AML-193 (cell line): Measurements from ENCODE around the gene FGL2.
"Not testable (repeated sequence)": the region's sequence is repeated elsewhere in the genome, so short reads cannot be mapped to it uniquely, and the experiment has no call there.

Experiments
- DNase-seq, 2 experiments: peaks; one replicate each; lab custom pipeline; 2025; lab: John Stamatoyannopoulos, UW

FGL2 gene, protein sequence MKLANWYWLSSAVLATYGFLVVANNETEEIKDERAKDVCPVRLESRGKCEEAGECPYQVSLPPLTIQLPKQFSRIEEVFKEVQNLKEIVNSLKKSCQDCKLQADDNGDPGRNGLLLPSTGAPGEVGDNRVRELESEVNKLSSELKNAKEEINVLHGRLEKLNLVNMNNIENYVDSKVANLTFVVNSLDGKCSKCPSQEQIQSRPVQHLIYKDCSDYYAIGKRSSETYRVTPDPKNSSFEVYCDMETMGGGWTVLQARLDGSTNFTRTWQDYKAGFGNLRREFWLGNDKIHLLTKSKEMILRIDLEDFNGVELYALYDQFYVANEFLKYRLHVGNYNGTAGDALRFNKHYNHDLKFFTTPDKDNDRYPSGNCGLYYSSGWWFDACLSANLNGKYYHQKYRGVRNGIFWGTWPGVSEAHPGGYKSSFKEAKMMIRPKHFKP

DNA sequence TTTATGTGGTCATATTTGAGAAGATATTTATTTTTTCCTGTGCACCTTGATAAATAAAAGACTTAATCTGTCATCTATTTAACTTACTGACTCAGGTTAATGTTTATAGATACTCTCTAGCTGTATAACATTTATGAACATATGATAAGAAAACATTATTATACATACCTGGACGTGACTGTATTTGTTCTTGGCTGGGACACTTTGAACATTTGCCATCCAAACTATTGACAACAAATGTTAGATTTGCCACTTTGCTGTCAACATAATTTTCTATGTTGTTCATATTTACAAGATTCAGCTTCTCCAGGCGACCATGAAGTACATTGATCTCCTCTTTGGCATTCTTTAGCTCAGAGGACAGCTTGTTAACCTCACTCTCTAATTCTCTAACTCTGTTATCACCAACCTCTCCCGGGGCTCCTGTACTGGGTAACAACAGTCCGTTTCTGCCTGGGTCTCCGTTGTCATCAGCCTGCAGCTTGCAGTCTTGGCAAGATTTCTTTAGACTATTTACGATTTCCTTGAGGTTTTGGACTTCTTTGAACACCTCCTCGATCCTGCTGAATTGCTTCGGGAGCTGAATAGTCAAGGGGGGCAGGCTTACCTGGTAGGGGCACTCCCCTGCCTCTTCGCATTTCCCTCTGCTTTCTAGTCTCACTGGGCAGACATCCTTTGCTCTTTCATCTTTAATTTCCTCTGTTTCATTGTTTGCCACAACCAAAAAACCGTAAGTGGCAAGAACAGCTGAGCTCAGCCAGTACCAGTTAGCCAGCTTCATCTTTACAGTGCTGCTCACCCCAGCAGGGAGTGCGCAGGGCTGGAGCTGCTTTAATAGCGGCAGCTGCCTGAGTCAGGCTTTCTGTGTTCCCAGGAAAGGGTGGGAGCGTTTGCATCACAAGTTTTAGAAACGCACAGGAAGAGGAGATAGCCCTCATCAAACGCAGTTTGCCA is at the start of gene FGL2:
FGL2 (minus strand) TSS at position 807 of the 954 bp plus-strand sequence; CDS start at position 781, 26 bp downstream.
- DNase-seq = peak in 1 of 2 experiments; percentile 28

GRCh38 chr7:77248154-77248553 is 48.5 kb upstream of the FGL2 start:
- no peak for DNase-seq

- DNase-seq = peak; percentile 81 to 82
Observed at GRCh38 chr7:77247206-77247850, 47.7 kb upstream of the FGL2 start.

GRCh38 chr7:77246026-77246640 is 46.5 kb upstream of the FGL2 start:
- DNase-seq = no peak

- no peak for DNase-seq
Observed at GRCh38 chr7:77245015-77245755, 45.6 kb upstream of the FGL2 start.

GRCh38 chr7:77244222-77244934 is 44.8 kb upstream of the FGL2 start:
- DNase-seq = no peak

DNA sequence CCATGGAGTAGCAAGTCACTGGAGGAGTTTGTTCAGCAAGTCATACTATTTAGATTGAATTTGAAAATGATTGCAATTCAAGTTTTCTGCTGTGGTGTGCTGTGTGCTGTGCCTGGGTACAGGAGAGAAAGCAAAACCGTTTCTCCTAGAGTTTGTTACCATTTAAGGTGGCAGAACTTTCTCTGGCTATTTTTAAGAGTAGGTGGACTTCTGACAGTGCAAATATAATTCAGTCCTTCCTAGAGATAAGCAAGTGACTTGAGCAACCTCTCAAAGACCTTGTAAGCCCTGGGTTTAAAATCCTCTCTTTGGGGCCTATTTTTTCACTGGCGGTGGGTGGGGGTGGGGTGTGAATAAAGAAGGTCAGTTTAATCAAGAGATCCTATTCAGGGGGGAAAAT is 42.9 kb upstream of the FGL2 start:
- no peak for DNase-seq

GRCh38 chr7:77242068-77242467 is 42.4 kb upstream of the FGL2 start:
- DNase-seq = no peak

DNA sequence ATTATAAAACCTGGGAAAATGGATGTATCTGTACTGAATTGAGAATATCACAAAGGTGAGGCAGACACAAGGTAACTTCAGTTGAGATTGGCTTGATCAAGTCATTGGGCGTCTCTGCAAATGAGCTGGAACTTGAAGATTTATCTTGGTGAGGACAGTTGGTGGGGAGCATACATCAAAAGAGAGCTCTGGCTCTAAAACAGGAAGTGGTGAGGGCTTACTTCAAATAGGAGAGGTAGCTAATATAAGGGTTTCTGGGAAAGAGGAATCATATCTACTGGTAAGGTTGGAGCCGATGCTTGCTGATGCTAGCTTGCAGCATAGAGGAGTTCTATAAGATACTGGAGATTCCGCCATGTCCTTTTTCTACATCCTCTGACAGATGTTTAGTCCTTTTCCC is 39.9 kb upstream of the FGL2 start:
- peak; percentile 48 to 52 for DNase-seq

GRCh38 chr7:77238703-77239136 is 39.1 kb upstream of the FGL2 start:
- DNase-seq = peak; percentile 97 to 98

GRCh38 chr7:77235276-77235675 is 35.7 kb upstream of the FGL2 start:
- DNase-seq = no peak

GRCh38 chr7:77232467-77232866 is 32.8 kb upstream of the FGL2 start:
- DNase-seq = no peak

DNA sequence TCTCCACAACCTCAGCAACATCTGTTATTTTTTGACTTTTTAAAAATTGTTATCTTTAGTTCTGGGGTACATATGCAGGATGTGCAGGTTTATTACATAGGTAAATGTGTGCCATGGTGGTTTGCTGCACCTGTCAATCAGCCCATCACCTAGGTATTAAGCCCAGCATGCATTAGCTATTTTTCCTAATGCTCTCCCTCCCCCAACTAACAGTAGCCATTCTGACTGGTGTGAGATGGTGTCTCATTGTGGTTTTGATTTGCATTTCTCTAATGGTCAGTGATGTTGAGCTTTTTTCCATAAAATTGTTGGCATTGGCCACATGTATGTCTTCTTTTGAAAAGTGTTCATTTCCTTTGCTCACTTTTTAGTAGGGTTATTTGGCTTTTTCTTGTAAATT is 29.2 kb upstream of the FGL2 start:
- DNase-seq = not testable (repeated sequence)

GRCh38 chr7:77226357-77226839 is 26.8 kb upstream of the FGL2 start:
- DNase-seq = no peak

DNA sequence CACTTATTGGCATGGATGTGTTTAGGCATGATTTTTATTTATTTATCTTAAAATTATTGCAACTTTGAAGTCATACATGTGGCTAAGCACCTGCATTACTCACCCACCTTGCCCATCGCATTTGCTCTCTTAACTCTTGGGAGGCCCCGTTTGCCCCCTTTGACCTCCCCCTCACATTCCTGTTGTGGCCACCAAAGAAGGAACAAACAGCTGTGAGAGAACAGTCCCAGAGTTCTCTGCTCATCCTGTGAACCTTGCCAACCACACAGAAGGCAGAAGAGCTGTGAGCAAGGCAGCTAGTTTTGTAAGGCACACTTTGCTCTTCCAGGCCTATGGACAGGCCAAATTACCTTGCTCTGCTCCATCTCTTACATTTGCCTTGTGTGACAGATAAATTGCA is 23.6 kb upstream of the FGL2 start:
- no peak for DNase-seq

- no peak for DNase-seq
Observed at GRCh38 chr7:77222819-77223218, 23.2 kb upstream of the FGL2 start.

GRCh38 chr7:77222065-77222464 is 22.4 kb upstream of the FGL2 start:
- no peak for DNase-seq

GRCh38 chr7:77219701-77220331 is 20.2 kb upstream of the FGL2 start:
- DNase-seq = not testable (repeated sequence)

DNA sequence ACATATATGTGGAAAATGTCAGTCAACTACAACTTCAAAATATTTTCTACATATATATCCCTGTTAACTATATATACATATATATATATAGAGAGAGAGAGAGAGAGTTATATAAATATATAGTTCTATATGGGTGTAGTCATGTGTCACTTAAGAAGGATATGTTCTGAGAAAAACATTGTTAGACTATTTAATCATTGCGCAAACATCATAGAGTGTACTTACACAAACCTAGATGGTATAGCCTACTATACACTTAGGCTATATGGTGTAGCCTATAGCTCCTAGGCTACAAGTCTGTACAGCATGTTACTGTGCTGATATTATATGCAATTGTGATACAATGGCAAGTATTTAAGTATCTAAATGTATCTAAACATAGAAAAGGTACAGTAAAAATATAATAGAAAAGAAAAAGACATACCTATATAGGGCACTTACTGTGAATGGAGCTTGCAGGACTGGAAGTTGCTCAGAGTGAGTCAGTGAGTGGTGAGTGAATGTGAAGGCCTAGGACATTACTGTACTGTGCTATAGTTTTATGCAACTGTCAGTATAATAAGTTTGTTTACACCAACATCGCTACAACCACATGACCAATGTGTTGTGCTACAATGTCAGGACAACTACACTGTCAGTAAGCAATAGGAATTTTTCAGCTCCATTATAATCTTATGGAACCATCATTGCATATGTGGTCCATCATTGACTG is 18.0 kb upstream of the FGL2 start:
- DNase-seq = no peak
